Stimulated activated CD8-positive, alpha-beta memory T cell treated with anti-CD3 and anti-CD28 coated beads, Interleukin-15, amount 100 ng/mL, for 48 hours (primary cell): ENCODE measurements around the gene ENOSF1.

Experiments
- DNase-seq, 2 donors: peaks; one replicate each; pipeline ENCODE4 v3.0.0-alpha.2; 2020; ENCODE audit warnings: low read depth in 2 of 2

The ENOSF1 gene

GRCh38 chr18:635171-635570 lies 77.3 kb downstream of the ENOSF1 start:
- DNase-seq = no peak

GRCh38 chr18:634551-635045 lies 77.8 kb downstream of the ENOSF1 start:
- no peak for DNase-seq

DNA sequence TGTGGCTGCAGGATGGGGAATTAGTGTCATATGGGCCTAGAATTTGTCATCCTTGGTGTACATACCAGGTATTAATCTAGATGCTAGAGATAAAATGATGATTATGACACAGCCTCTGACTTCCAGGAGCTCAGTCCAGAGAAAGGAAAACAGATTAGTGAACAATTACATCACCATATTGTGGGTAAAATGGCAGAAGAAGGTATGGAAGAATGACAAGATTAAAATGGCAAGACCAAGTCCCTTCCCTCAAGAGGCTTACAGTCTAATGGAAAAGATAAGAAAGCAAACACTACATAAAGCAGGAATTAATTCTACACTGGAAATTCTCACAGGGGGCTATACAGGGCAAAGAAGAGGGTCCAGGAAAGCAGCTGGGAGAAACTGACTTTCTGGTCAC lies 80.9 kb downstream of the ENOSF1 start:
- no peak for DNase-seq

GRCh38 chr18:629269-630150 lies 82.9 kb downstream of the ENOSF1 start:
- DNase-seq = peak in 1 of 2 donors; percentile 9

- DNase-seq = no peak
Measured at GRCh38 chr18:627231-627630, 85.2 kb downstream of the ENOSF1 start.

DNA sequence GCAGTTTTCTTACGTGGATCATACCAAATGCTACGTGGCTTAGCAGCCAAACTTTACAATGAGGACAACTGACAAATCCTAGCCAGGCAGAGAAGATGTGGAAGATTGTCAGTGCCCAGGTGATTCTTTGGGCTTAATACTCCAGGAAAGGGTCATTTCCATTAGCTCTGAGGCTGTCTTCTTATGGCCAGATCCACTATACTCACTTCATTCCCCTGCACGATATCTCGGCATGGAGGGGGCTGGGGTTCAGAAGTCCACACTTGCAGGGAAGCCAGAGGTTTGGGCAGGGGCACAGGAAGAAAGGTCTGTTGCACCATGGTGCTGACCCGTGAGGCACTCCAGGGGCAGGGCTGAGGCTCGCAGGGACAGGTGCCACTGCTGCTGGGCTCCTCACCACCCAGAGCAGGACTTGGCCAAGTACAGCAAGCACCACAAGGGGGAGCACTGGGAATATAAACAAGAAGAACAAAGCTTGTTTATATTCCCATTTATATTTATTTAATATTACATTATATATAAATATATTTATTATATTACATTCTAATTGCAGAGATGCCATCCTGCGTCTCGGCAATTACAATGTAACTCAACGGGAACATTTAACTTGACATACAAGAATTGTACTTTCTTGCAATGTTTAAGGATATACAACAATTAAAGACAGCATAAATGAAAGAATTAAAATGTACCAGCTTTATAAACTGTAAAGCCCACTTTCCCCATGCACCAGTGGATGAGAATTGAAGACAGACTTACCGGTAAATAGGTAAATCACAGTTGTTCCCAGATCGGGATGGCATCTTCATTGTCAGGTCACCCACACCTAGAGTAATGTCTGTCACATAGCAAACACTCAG lies 88.4 kb downstream of the ENOSF1 start:
- DNase-seq = peak; percentile 30 to 47

GRCh38 chr18:622289-622688 lies 90.1 kb downstream of the ENOSF1 start:
- no peak for DNase-seq

GRCh38 chr18:621291-622043 lies 91.0 kb downstream of the ENOSF1 start:
- DNase-seq = no peak
